IgD-negative memory B cell (primary cell): Measurements from ENCODE around the gene GTF2H2C. TPM values are rescaled to one million over a fixed set of nuclear protein-coding genes. Genes with fewer than 3 reads are reported as not detected.
"Not testable (repeated sequence)": the region's sequence is repeated elsewhere in the genome, so short reads cannot be mapped to it uniquely, and the experiment has no call there.

ENCODE experiments used
- H3K27ac Mint-ChIP-seq, 3 donors: one replicate each; pipeline ENCODE4 v1.8.0; 2020 to 2022; ENCODE audit warnings: mild to moderate bottlenecking in 3 of 3, mixed read lengths in 3 of 3, moderate library complexity in 1 of 3
- H3K27me3 Mint-ChIP-seq: one replicate; pipeline ENCODE4 v1.8.0; 2021; ENCODE audit warnings: mixed read lengths
- H3K36me3 Mint-ChIP-seq: one replicate; pipeline ENCODE4 v1.8.0; 2020; ENCODE audit warnings: mild to moderate bottlenecking, mixed read lengths
- H3K4me1 Mint-ChIP-seq, 3 donors: one replicate each; pipeline ENCODE4 v1.8.0; 2020 to 2022; ENCODE audit warnings: mixed read lengths in 3 of 3, mild to moderate bottlenecking in 1 of 3
- H3K4me3 Mint-ChIP-seq, 4 donors: one replicate each; pipeline ENCODE4 v1.8.0; 2020 to 2022; ENCODE audit warnings: mild to moderate bottlenecking in 4 of 4, mixed read lengths in 4 of 4, moderate library complexity in 3 of 4
- H3K9me3 Mint-ChIP-seq, 3 donors: one replicate each; pipeline ENCODE4 v1.8.0; 2020 to 2021; ENCODE audit warnings: mixed read lengths in 3 of 3, mild to moderate bottlenecking in 1 of 3
- polyA plus RNA-seq: library from polyadenylated mRNA; unstranded; fragments of 300-500 nt; fragmentation: Illumina TruSeq; gene quantifications from one replicate; pipeline ENCODE4 v1.2.3, GENCODE V29; 2021

Gene GTF2H2C
- polyA plus RNA-seq = 25.6 TPM

DNA sequence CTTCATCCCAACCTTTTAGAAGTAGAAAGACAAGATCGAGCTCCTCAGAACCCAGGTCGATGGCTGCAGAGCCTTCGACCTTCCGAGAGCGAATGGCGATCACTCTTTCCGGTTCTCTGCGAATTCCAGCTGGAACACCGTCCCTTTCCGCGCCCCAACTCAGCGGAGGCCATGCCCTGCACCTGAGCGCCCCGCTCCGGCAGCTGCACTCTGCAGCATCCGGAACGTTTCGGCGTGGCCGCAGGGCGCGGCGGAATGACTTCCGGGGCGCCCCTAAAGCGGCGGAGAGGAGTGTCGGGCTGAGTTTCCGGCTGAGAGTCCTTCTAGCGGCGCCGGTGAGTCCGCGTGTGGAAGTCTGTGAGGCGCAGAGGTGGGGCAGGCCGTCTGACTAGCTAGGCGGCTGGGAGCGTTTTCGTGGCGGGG lies at the start of gene GTF2H2C:
Gene GTF2H2C, plus strand, starts transcription at position 284 of the 423 bp plus-strand sequence. CDS start 4,942 bp downstream, outside the sequence.
- not testable (repeated sequence) for H3K9me3 Mint-ChIP-seq, H3K27me3 Mint-ChIP-seq, H3K36me3 Mint-ChIP-seq, H3K4me1 Mint-ChIP-seq
- H3K27ac Mint-ChIP-seq = peak within 1 kb of the TSS in 2 of 3 donors; percentile 43 to 76
- peak within 1 kb of the TSS; percentile 93 to 99 (median 98) for H3K4me3 Mint-ChIP-seq

DNA sequence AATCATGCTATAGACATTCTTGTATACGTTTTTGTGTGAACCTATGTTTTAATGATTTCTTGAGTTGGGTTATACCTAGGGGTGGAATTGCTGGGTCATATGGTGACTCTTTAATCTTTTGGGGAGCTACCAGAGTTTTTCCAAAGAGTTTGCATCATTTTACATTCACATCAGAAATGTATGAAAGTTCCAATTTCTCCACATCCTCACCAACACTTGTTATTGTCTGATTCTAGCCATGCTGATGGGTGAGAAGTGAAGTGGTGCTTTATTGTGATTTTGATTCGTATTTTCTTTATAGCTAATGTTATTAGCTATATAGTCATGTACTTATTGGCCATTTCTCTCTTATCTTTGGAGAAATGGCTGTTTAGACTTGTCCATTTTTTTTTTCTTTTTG lies 49.3 kb upstream of the GTF2H2C start:
- Mint-ChIP-seq H3K27me3 (no peaks in the 10 kb centered on the region), H3K36me3 (no peaks in the 10 kb centered on the region), H3K4me1 (no peaks in the 10 kb centered on the region), H3K9me3 (no peaks in the 10 kb centered on the region), H3K27ac (no peak overlapping the region), H3K4me3 (no peak overlapping the region)

DNA sequence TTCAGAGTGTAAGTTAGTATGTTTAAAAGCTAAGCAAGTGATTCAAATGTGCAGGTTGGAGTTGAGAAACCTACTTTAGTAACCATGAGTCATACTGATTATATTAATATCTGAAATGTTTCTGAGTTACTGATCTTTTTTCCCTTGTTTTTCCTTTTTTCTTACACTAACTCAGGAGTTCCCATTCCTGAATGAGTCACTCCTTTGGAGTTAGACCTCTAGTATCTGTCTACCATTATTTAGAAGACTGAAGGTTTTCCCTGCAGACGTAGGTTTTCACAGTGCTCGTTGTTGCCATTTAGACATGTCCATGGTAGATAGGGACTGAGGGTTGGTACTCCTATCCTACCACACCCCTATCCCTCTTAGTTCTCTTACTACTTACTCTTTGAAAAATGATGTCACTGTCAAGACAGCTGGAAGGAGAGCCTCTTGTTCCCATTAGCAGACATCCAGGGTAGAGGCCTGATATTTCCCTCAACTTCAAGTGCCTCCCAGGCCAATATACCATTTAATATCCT lies 47.2 kb upstream of the GTF2H2C start:
- no peaks in the 10 kb centered on the region for H3K36me3 Mint-ChIP-seq
- H3K27me3 Mint-ChIP-seq = no peaks in the 10 kb centered on the region
- H3K9me3 Mint-ChIP-seq = no peaks in the 10 kb centered on the region
- H3K4me1 Mint-ChIP-seq = no peaks in the 10 kb centered on the region
- H3K27ac Mint-ChIP-seq = no peak overlapping the region
- H3K4me3 Mint-ChIP-seq = no peak overlapping the region

DNA sequence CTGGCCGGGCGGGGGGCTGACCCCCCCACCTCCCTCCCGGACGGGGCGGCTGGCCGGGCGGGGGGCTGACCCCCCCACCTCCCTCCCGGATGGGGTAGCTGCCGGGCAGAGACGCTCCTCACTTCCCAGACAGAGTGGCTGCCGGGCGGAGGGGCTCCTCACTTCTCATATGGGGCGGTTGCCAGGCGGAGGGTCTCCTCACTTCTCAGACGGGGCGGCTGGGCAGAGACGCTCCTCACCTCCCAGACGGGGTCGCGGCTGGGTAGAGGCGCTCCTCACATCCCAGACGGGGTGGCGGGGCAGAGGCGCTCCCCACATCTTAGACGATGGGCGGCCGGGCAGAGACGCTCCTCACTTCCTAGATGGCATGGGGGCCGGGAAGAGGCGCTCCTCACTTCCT lies 44.4 kb upstream of the GTF2H2C start:
- H3K27me3 Mint-ChIP-seq, H3K27ac Mint-ChIP-seq, H3K4me1 Mint-ChIP-seq, H3K36me3 Mint-ChIP-seq, H3K4me3 Mint-ChIP-seq, H3K9me3 Mint-ChIP-seq: not testable (repeated sequence)

DNA sequence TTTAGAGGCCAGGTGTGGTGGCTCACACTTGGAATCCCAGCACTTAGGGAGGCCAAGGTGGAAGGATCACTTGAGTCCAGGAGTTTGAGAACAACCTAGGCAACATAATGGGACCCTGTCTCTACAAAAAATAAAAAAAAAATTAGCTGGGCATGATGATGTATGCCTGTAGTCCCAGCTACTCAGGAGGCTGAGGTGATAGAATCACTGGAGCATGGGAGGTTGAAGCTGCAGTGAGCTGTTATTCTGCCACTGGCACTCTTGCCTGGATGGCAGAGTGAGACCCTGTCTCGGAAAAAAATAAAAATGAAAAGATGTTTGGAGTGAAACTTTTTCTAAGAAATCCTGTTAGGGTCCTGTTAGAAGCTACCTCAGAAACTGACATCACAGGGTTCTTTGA lies 43.2 kb upstream of the GTF2H2C start:
- Mint-ChIP-seq H3K36me3 (no peaks in the 10 kb centered on the region), H3K4me3 (no peak overlapping the region), H3K9me3 (no peaks in the 10 kb centered on the region), H3K4me1 (no peaks in the 10 kb centered on the region), H3K27ac (no peak overlapping the region), H3K27me3 (no peaks in the 10 kb centered on the region)

DNA sequence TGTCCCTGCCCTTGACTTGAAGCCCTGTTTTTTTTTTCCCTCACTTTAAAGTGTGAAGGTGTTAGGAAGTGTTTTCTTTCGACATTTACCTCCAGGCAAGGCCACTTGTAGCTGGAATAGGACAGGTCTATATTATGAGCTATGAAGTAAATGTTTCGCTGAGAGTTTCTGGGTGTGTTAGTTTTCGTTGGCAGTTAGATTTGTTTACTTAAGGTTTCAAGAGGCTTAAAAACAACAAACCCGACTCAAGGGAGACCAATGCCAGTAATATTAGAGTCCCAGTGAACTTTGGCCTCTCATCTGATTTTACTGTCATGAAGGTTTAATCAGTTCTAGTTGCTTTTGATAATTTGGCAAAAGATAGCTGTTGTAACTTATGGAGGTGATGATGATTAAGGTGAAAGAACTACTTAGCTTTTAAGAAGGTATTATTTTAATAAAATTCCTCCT lies 42.2 kb upstream of the GTF2H2C start:
- H3K4me3 Mint-ChIP-seq = no peak overlapping the region

DNA sequence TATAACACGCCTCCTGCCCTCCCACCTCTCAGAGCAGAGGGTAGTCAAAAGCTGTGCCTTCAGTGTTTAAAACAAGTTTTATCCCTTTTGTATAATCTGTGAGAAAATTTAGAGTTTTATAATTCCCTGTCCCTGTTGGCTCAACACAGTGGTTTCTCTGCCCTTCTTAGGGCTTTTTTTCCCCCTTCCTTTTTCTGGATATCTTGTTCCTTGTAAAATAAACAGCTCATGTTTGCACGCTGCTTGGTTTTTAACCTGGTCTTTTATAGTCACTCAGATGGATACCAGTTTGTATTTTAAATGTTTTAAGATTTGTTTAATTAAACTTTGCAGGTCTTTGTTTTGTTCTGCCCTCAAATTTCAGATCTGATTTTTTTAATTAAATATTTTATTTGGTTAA lies 40.7 kb upstream of the GTF2H2C start:
- H3K36me3 Mint-ChIP-seq = no peaks in the 10 kb centered on the region
- no peaks in the 10 kb centered on the region for H3K27me3 Mint-ChIP-seq
- no peak overlapping the region for H3K27ac Mint-ChIP-seq
- H3K9me3 Mint-ChIP-seq = no peaks in the 10 kb centered on the region
- no peaks in the 10 kb centered on the region for H3K4me1 Mint-ChIP-seq
- no peak overlapping the region for H3K4me3 Mint-ChIP-seq

More for the DNA sequence above, 42.2 kb upstream of the GTF2H2C start:
- no peaks in the 10 kb centered on the region for H3K36me3 Mint-ChIP-seq
- H3K4me1 Mint-ChIP-seq = no peaks in the 10 kb centered on the region
- no peak overlapping the region for H3K27ac Mint-ChIP-seq
- no peaks in the 10 kb centered on the region for H3K27me3 Mint-ChIP-seq
- no peaks in the 10 kb centered on the region for H3K9me3 Mint-ChIP-seq

DNA sequence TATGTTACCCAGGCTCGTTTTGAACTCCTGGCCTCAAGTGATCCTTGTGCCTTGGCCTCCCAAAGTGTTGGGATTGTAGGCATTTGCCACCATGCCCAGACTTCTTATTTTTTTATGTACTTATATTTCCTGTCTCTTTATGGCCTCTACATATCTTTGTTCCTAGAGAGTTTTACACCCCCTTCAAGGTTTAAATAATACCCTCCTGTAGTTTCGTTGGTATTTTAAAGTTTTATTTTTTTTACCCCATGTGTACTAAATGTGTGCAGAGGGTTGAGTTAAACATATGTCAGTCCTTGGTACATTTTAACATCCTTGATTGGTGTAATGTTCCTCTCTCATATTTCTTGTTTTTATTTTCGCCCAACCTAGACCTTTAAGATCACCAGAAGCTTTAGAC lies 38.0 kb upstream of the GTF2H2C start:
- H3K4me3 Mint-ChIP-seq = no peak overlapping the region
- H3K27me3 Mint-ChIP-seq = no peaks in the 10 kb centered on the region
- no peak overlapping the region for H3K27ac Mint-ChIP-seq
- no peaks in the 10 kb centered on the region for H3K36me3 Mint-ChIP-seq
- no peaks in the 10 kb centered on the region for H3K4me1 Mint-ChIP-seq
- no peaks in the 10 kb centered on the region for H3K9me3 Mint-ChIP-seq

DNA sequence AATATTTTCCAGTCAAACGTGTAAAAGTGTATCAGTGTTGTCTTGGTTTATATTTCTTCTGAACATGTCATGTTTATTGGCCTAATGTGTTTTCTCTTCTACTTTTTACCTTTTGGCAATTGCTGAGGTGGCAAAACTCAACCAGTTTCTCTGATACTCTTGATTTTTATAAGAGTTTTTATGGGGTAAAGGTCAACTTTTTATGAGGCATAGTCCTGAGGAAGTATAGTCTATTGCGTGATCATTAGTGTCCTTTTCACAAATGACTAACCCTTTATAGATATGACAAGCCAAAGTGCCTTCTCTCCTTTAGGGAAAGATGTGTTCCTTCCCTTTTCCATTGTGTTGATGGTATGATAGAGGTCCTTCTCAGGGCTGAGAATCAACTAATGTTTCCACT lies 34.5 kb upstream of the GTF2H2C start:
- Mint-ChIP-seq H3K27ac (no peak overlapping the region), H3K4me1 (no peaks in the 10 kb centered on the region), H3K4me3 (no peak overlapping the region), H3K9me3 (no peaks in the 10 kb centered on the region), H3K27me3 (peaks cover 5% of the 10 kb centered on the region), H3K36me3 (no peaks in the 10 kb centered on the region)

DNA sequence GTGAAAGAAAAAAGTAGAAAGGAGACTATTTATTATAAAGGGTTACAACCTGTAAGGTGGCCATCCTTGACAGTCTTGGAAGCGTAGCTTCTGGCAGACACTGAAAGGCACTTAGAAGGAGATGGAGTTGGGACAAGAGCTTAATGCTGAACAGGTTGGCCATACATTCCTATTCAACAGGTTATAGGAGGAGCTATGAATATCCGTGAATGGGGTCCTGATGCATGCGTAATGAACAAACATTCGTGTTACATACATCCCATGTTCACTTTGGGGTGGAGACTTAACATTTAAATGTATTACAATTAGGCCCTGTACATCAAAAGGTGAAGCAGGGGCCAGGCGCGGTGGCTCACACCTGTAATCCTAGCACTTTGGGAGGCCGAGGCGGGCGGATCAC lies 33.3 kb upstream of the GTF2H2C start:
- Mint-ChIP-seq H3K27ac (no peak overlapping the region), H3K27me3 (peaks cover 5% of the 10 kb centered on the region), H3K4me3 (no peak overlapping the region), H3K4me1 (no peaks in the 10 kb centered on the region), H3K36me3 (no peaks in the 10 kb centered on the region), H3K9me3 (no peaks in the 10 kb centered on the region)

DNA sequence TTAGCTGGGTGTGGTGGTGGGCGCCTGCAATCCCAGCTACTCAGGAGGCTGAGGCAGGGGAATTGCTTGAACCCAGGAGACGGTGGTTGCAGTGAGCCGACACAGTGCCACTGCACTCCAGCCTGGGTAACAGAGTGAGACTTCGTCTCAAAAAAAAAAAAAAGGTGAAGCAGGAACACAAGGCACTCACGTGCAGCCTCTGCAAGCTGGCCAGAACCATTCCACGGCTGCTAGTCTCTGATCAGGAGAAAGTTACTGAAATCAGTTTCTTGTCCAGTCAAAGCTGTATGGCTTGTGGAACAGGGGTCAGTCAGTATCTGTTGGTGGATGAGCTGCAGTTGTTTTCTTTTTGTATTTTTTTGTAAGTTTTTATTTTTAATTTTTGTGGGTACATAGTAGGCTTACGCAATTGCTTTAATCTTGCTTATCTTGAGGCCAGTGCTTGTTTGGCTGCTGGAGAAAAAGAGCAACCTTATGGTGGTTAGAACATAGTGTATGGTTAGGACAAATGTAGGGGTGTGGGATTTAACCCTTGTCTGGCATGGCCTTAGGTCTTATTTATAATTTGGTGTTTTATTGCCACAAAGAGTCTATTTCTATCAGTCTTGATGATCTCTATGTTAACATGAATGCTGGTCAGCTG lies 32.7 kb upstream of the GTF2H2C start:
- no peaks in the 10 kb centered on the region for H3K9me3 Mint-ChIP-seq
- no peaks in the 10 kb centered on the region for H3K36me3 Mint-ChIP-seq
- peaks cover 8% of the 10 kb centered on the region for H3K27me3 Mint-ChIP-seq
- no peaks in the 10 kb centered on the region for H3K4me1 Mint-ChIP-seq
- no peak overlapping the region for H3K4me3 Mint-ChIP-seq
- no peak overlapping the region for H3K27ac Mint-ChIP-seq

DNA sequence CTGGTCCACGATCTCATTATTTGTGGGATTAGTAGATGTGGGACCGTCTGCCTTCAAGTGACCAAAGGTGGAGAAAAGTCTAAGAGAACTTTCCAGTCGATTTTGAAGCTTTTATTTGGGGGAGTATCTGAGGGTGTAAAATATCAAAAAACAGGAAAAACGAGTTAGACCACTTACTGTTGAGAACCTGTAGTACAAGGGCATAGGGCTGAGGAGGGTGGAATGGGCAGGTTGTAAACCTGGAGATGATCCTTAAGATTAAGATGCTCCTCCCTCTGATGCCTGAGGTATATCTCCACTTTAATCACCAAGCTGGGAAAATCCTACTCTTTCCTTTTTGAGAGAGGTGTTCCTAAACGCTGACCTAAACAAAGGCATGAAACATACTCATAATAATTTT lies 32.0 kb upstream of the GTF2H2C start:
- no peak overlapping the region for H3K4me3 Mint-ChIP-seq
- H3K27ac Mint-ChIP-seq = no peak overlapping the region
- no peaks in the 10 kb centered on the region for H3K4me1 Mint-ChIP-seq
- H3K36me3 Mint-ChIP-seq = no peaks in the 10 kb centered on the region
- no peaks in the 10 kb centered on the region for H3K9me3 Mint-ChIP-seq
- H3K27me3 Mint-ChIP-seq = peaks cover 10% of the 10 kb centered on the region

DNA sequence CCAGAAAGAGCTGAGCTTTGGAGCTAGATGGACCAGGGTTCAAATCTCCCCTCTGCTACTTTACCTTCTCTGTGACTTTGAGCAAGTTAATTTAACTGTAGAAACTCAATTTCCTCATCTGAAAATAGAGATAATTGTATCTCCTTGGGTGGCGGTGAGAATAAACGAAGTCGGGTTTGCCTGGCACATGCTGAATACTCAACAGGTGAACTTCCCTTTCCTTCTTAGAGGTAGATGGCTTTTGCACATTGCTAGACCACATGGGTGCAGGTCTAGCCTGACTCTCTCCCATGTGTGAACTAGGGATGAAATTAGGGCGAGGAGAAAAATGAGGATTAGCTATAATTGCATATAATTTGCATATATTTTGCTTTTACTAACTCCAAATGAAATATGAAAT lies 31.4 kb upstream of the GTF2H2C start:
- Mint-ChIP-seq H3K27me3 (peaks cover 10% of the 10 kb centered on the region), H3K4me1 (no peaks in the 10 kb centered on the region)

DNA sequence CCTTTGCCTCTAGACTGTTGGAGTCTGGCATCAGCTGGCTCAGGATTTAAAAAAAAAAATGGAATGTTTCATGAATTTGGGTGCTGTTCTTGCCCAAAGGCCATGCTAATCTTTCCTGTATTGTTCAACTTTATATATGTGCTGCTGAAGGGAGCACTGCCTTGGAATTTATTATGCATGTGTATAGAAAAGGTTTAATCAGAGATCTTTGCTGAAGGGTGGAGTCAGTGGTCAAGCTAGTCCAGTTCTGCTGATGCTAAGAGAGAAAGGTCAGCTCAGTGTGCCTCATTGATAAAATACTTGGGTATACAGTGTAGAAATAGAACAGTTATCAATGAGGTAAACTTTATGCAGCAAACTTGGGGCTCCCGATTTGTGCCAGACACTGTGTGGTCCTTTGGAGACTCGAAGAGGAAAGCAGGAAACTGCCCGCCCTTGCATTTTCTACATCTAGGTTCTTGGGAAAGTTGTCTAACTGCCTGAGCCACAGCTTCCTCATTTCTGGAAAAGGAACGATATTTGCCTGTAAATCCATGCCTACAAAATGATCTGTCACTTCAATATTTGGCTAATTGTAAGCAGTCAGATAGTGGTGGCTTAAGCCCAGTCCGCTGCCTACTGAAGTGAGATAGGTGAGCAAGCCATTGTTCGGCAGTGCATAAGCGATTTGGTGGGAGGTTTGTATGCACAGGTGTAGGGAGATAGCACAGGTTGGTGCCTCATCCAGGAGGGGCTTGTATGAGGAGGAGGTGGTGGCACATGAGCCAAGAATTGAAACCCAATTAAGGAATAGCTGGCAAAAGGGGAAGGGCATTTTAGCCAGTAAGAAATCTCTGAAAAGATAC lies 29.2 kb upstream of the GTF2H2C start:
- Mint-ChIP-seq H3K9me3 (no peaks in the 10 kb centered on the region), H3K27me3 (peaks cover 10% of the 10 kb centered on the region), H3K4me3 (no peak overlapping the region), H3K27ac (no peak overlapping the region), H3K4me1 (no peaks in the 10 kb centered on the region), H3K36me3 (no peaks in the 10 kb centered on the region)

More for the DNA sequence above, 31.4 kb upstream of the GTF2H2C start:
- no peak overlapping the region for H3K4me3 Mint-ChIP-seq
- H3K27ac Mint-ChIP-seq = no peak overlapping the region
- H3K36me3 Mint-ChIP-seq = no peaks in the 10 kb centered on the region
- H3K9me3 Mint-ChIP-seq = no peaks in the 10 kb centered on the region

DNA sequence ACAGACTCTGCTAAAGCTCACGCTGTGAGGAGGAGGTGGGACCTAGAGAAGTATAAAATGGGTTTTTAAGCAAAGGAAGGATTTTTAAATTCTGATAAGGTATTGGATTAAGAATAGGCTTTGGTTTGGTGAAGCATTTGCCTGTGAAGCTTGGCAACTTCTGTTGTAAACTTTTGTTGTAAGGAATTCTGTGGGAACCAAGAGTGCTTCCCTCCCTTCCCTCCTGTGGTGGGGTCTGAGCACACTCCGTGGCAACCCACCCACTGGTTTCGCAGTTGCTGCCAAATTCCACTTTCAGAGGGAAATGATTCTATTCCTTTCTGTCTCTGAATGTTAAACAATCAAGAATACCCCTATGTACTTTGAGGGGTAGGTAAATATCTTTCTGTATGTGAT lies 28.6 kb upstream of the GTF2H2C start:
- Mint-ChIP-seq H3K9me3 (no peaks in the 10 kb centered on the region), H3K36me3 (no peaks in the 10 kb centered on the region), H3K27me3 (peaks cover 10% of the 10 kb centered on the region), H3K4me3 (no peak overlapping the region), H3K27ac (no peak overlapping the region), H3K4me1 (no peaks in the 10 kb centered on the region)

DNA sequence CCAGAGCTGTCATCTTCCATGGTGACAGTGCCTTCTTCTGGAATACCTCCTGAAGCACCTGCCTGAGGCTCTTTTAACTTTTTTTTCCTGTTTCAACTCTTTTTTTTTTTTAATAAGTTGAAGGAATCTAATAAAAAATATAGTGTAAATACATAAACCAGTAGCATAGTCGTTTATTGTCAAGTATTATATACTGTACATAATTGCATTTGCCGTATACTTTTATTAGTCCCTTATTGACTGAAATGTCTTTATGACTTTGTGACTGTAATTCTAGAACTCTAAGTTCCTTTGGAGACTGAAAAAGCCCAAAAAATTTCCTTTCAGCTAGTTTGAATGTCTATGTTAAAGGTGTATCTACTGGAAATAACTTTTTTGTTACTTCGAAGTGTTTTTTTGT lies 22.1 kb upstream of the GTF2H2C start:
- not testable (repeated sequence) for H3K36me3 Mint-ChIP-seq, H3K27ac Mint-ChIP-seq, H3K4me3 Mint-ChIP-seq, H3K4me1 Mint-ChIP-seq, H3K27me3 Mint-ChIP-seq, H3K9me3 Mint-ChIP-seq
